Activated CD4-positive, alpha-beta T cell treated with anti-CD3 and anti-CD28 coated beads, Interleukin-2, amount 10 ng/mL, durations not matched to agents 7 days and 5 days (primary cell): ENCODE data around the gene ZNF575. TPM values are rescaled to one million over a fixed set of nuclear protein-coding genes. Genes with fewer than 3 reads are reported as not detected.
A peak's percentile ranks its signal among the peaks of the same experiment; 100 is the strongest.

Source experiments
- CTCF ChIA-PET: fragments of 350-600 bp; sonication (Branson Sonifier 250); formaldehyde crosslinking; loops from one replicate; lab custom pipeline; 2021; ENCODE audit warnings: antibody characterized with exemption; lab: Charles Lee
- POLR2A ChIA-PET: fragments of 350-600 bp; sonication (Branson Sonifier 250); formaldehyde crosslinking; loops from one replicate; lab custom pipeline; 2021; ENCODE audit warnings: antibody characterized with exemption; lab: Charles Lee
- DNase-seq: peaks from one replicate; pipeline ENCODE4 v3.0.0-alpha.2; 2020
- H3K27ac Mint-ChIP-seq: one replicate; pipeline ENCODE4 v1.8.0; 2021; ENCODE audit warnings: mild to moderate bottlenecking, moderate library complexity, mixed read lengths
- H3K27me3 Mint-ChIP-seq: one replicate; pipeline ENCODE4 v1.8.0; 2021; ENCODE audit warnings: mixed read lengths
- H3K36me3 Mint-ChIP-seq: one replicate; pipeline ENCODE4 v1.8.0; 2021; ENCODE audit warnings: low read depth, mixed read lengths
- H3K4me1 Mint-ChIP-seq: one replicate; pipeline ENCODE4 v1.8.0; 2021; ENCODE audit warnings: mixed read lengths
- H3K4me3 Mint-ChIP-seq: one replicate; pipeline ENCODE4 v1.8.0; 2021; ENCODE audit warnings: mild to moderate bottlenecking, moderate library complexity, mixed read lengths
- H3K9me3 Mint-ChIP-seq: one replicate; pipeline ENCODE4 v1.8.0; 2021; ENCODE audit warnings: mixed read lengths
- total RNA-seq, 2 experiments: library from RNA; stranded (reverse); gene quantifications; one replicate each; pipeline ENCODE4 v1.2.3, GENCODE V29; 2021

ZNF575 gene
- total RNA-seq, 2 experiments from 2014 or later = 6.2 to 6.3 TPM

DNA sequence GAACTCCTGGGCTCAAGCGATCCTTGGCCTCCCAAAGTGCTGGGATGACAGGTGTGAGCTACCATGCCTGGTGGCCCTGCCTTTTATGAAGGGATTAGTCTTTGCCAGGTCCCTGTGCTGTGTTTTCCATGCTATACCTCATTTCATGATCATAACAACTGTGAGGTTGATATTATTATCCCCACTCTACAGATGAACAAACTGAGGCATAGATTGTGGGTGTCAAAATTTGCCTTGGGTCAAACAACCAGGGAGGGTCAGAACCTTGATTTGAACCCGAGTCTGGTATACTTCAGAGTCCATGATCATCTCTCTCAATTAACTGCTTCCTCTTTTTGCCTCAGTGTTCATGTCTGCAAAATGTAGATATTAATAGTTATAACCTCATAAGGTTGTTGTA lies 49.5 kb downstream of the ZNF575 start:
- H3K27ac Mint-ChIP-seq = no peak overlapping the region
- H3K27me3 Mint-ChIP-seq = no peaks in the 10 kb centered on the region
- H3K4me1 Mint-ChIP-seq = peaks cover 36% of the 10 kb centered on the region
- H3K36me3 Mint-ChIP-seq = no peaks in the 10 kb centered on the region
- H3K4me3 Mint-ChIP-seq = no peak overlapping the region
- H3K9me3 Mint-ChIP-seq = no peaks in the 10 kb centered on the region
- CTCF ChIA-PET = interaction anchor here (4.7 kb wide), 1 partner anchor 12 kb away, joined by 34 read pairs; the partner anchor contains the start of genes IRGQ and ZNF576
- no peak for DNase-seq
- POLR2A ChIA-PET = interaction anchor here (1.3 kb wide), 1 partner anchor 27 kb away, joined by 4 read pairs; no protein-coding TSS in a partner anchor

DNA sequence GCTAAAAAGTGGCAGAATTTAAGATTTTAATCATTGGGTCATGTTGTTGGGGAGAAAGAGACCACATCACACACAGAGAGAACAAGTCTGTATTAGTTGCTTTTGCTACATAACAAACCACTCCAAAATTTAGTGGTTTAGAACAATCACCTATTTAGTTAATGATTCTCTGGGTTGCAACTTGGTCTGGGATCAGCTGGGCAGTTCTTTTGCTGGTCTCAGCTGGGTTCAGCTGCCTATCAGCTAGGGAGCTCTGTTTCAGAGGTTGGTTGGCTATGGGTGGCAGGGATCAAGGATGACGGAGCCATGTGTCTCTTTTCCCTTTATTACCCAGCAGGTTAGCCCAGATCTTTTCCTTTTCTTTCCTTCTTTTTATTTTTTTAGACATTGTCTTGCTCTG lies 51.5 kb downstream of the ZNF575 start:
- Mint-ChIP-seq H3K4me1 (peaks cover 34% of the 10 kb centered on the region), H3K4me3 (no peak overlapping the region), H3K9me3 (no peaks in the 10 kb centered on the region), H3K27ac (peak overlapping the region; percentile 73), H3K36me3 (no peaks in the 10 kb centered on the region), H3K27me3 (no peaks in the 10 kb centered on the region)
- DNase-seq = no peak
- ChIA-PET CTCF (interaction anchor here (0.6 to 4.7 kb wide), 5 partner anchors 10 to 65 kb away, joined by 3 to 34 read pairs (median 3); partner anchors contain the start of genes IRGQ and ZNF576), POLR2A (no interaction called here)

Other genes with a start within 250 kb of the ZNF575 start
- gene CD177, start 179.5 kb upstream of the ZNF575 start, total RNA-seq = not detected
- gene TEX101, start 118.3 kb upstream of the ZNF575 start, total RNA-seq = not detected
- under 1 TPM; 0.73 to 0.84 TPM for gene LYPD3, start 67.6 kb upstream of the ZNF575 start, total RNA-seq
- 10 to 100 TPM; 11.9 to 18.6 TPM for gene PHLDB3, start 28.4 kb upstream of the ZNF575 start, total RNA-seq
- 10 to 100 TPM; 66.8 to 73.7 TPM for gene ETHE1, start 6.0 kb upstream of the ZNF575 start, total RNA-seq
- gene XRCC1, start 42.3 kb downstream of the ZNF575 start, total RNA-seq = 10 to 100 TPM; 41.2 to 42.6 TPM
- gene PINLYP, start 42.6 kb downstream of the ZNF575 start, total RNA-seq = 1 to 10 TPM; 4.1 to 5.0 TPM
- 1 to 10 TPM; 9.0 to 9.7 TPM for gene IRGQ, start 62.9 kb downstream of the ZNF575 start, total RNA-seq
- 10 to 100 TPM; 14.1 to 14.9 TPM for gene ZNF576, start 63.4 kb downstream of the ZNF575 start, total RNA-seq
- gene SRRM5, start 78.9 kb downstream of the ZNF575 start, total RNA-seq = under 1 TPM; 0.50 to 0.79 TPM
- gene ZNF428, start 86.4 kb downstream of the ZNF575 start, total RNA-seq = 10 to 100 TPM; 24.5 to 30.5 TPM
- under 1 TPM; 0.12 to 0.20 TPM for gene CADM4, start 106.7 kb downstream of the ZNF575 start, total RNA-seq
- 10 to 100 TPM; 10.3 TPM for gene PLAUR, start 137.0 kb downstream of the ZNF575 start, total RNA-seq
- not detected for gene IRGC, start 182.9 kb downstream of the ZNF575 start, total RNA-seq
- 10 to 100 TPM; 69.1 to 71.0 TPM for gene SMG9, start 221.8 kb downstream of the ZNF575 start, total RNA-seq
- 10 to 100 TPM; 31.9 to 34.5 TPM for gene KCNN4, start 247.8 kb downstream of the ZNF575 start, total RNA-seq